HuH-7.5 (cell line): ENCODE measurements around the gene CHIC2.

ENCODE experiments used
- DNase-seq: peaks from one replicate; pipeline ENCODE4 v3.0.0; 2011; ENCODE audit warnings: low spot score

CHIC2 gene

GRCh38 chr4:54006755-54007154 lies 57.6 kb downstream of the CHIC2 start:
- no peak for DNase-seq

GRCh38 chr4:54005475-54005874 lies 58.9 kb downstream of the CHIC2 start:
- DNase-seq: no peak

- no peak for DNase-seq
Measured at GRCh38 chr4:54004463-54004862, 59.9 kb downstream of the CHIC2 start.

GRCh38 chr4:54001668-54002365 lies 62.6 kb downstream of the CHIC2 start:
- DNase-seq: no peak

- DNase-seq: no peak
Measured at GRCh38 chr4:53997898-53998297, 66.5 kb downstream of the CHIC2 start.

- DNase-seq: no peak
Measured at GRCh38 chr4:53994382-53995102, 69.9 kb downstream of the CHIC2 start.

GRCh38 chr4:53992785-53993184 lies 71.6 kb downstream of the CHIC2 start:
- no peak for DNase-seq

GRCh38 chr4:53991821-53992220 lies 72.6 kb downstream of the CHIC2 start:
- DNase-seq: no peak

- no peak for DNase-seq
Measured at GRCh38 chr4:53990641-53991040, 73.8 kb downstream of the CHIC2 start.

GRCh38 chr4:53987761-53988171 lies 76.6 kb downstream of the CHIC2 start:
- DNase-seq: no peak

- DNase-seq: no peak
Measured at GRCh38 chr4:53986062-53986461, 78.3 kb downstream of the CHIC2 start.

GRCh38 chr4:53981567-53981966 lies 82.8 kb downstream of the CHIC2 start:
- no peak for DNase-seq

GRCh38 chr4:53981066-53981465 lies 83.3 kb downstream of the CHIC2 start:
- DNase-seq: no peak

- no peak for DNase-seq
Measured at GRCh38 chr4:53974561-53974960, 89.8 kb downstream of the CHIC2 start.

- no peak for DNase-seq
Measured at GRCh38 chr4:53967986-53968385, 96.4 kb downstream of the CHIC2 start.

GRCh38 chr4:53963781-53964180 lies 100.6 kb downstream of the CHIC2 start:
- DNase-seq: no peak

GRCh38 chr4:53963336-53963735 lies 101.1 kb downstream of the CHIC2 start:
- DNase-seq: no peak

- no peak for DNase-seq
Measured at GRCh38 chr4:53962516-53963225, 101.7 kb downstream of the CHIC2 start.

- no peak for DNase-seq
Measured at GRCh38 chr4:53961351-53961750, 103.1 kb downstream of the CHIC2 start.

- no peak for DNase-seq
Measured at GRCh38 chr4:53960843-53961242, 103.6 kb downstream of the CHIC2 start.
